ENCODE data around the gene CEPT1. TPM values are rescaled to one million over a fixed set of nuclear protein-coding genes. Genes with fewer than 3 reads are reported as not detected.
A peak's percentile ranks its signal among the peaks of the same experiment; 100 is the strongest.

The CEPT1 gene
- total and polyA plus RNA-seq, 9 of the 15 experiments (the other 6 are each of a cell fraction or from before 2014, with no cell fraction given), result 24.4 to 72.6 (median 42.4) TPM

DNA sequence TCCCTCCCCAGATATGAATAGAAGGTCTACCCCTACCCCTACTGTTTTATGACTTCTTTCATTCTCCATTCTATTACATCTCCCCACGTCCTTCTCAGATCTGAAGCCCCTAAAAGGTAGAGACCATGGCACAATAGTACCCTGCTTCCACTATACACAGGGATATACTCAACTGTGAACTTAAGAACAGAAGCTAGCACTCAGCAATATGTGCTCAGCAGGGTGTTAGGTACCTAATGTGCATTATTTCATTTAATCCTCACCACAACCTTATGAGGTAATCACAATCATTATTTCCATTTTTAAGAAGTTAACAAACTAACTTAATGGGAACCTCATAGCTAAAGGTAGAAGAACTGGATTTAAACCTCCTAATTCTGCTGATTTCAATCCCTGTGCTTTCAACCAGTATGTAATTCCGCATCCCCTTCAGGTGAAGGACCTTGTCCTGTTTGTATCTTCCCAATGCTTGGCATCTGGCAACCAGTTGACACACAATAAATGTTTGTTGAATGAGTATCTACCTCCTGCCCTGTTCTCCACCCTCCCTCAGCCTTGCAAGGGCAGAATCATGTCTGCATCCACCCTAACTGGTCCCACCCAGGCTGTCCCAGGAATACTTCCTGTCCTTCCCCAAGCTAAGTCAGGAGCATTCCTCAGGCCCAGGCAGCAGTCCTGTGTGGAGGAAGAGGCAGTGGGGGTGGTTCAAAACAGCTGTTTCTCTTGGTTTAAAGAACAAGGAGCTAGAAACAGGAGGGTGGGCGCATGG is 53.9 kb downstream of the CEPT1 start:
- Histone ChIP-seq H3K4me1 (replicated peaks in 1 of 2; ENCODE audit: control insufficient read depth in 2 of 2, insufficient read depth in 2 of 2, low read length in 2 of 2) (peaks cover 3 to 7% of the 10 kb centered on the region in 2 experiments; a peak in 4 of 5 replicates), H3K36me3 (ENCODE audit: control insufficient read depth, insufficient read depth, low read length) (no peaks in the 10 kb centered on the region; the same call in 2 of the 3 replicates), H3K9me1 (ENCODE audit: control insufficient read depth, insufficient read depth, low read length) (no peaks in the 10 kb centered on the region), H3K79me2 (ENCODE audit: control insufficient read depth, insufficient read depth, low read length) (no peaks in the 10 kb centered on the region), H4K20me1 (replicated peaks; ENCODE audit: control insufficient read depth, insufficient read depth, low read length) (no peaks in the 10 kb centered on the region), H3K9me3 (replicated peaks; ENCODE audit: control insufficient read depth, insufficient read depth, low read depth, low read length) (no peaks in the 10 kb centered on the region), H3K27ac (ENCODE audit: extremely low read depth, low read depth, low read length) (no peak overlapping the region), H3K4me2 (ENCODE audit: insufficient read depth, low read length) (no peak overlapping the region), H3K4me3 (no peak overlapping the region), H3K9ac (ENCODE audit: insufficient read depth in 1 of 2, low read depth in 2 of 2, low read length in 2 of 2) (no peak overlapping the region), H3K27me3 (ENCODE audit: control insufficient read depth in 2 of 2, insufficient read depth in 2 of 2, low read length in 2 of 2) (no peaks in the 10 kb centered on the region), H2AFZ (ENCODE audit: low read depth, low read length) (no peak overlapping the region)
- WGBS (ENCODE audit: insufficient coverage, low coverage, missing lambda C conversion rate), result 16% methylated on average over 3 of the region's 3 CpGs
- no peak for ATAC-seq
- DNase-seq (ENCODE audit: extremely low read depth in 1 of 4, low spot score in 3 of 4), result no peak
- intact Hi-C loops (cut with micrococcal nuclease), result no loop called here
- in situ Hi-C loops (cut with MboI), result no loop called here
- BruUV-seq (replicated peaks), result no TSS peak
- TF ChIP-seq HMGN3 (IDR thresholded peaks at IDR 0.05; ENCODE audit: borderline replicate concordance, extremely low read depth, insufficient read length, low read depth, low read length) (no peak), DACH1 (IDR thresholded peaks at IDR 0.05; ENCODE audit: partially characterized antibody) (peak; percentile 24), ZBTB9 (CRISPR knock-in tag; IDR thresholded peaks at IDR 0.05) (no peak)
- no peak for FAIRE-seq
- POLR2A ChIA-PET, result interaction anchor here (2.2 kb wide), 1 partner anchor 11 kb away, joined by 9 read pairs; no protein-coding TSS in a partner anchor
- CTCF ChIA-PET (ENCODE audit: low intra/inter-chr PET ratio), result no interaction called here

Measured in K562 (cell line).